Astrocyte of the spinal cord (primary cell): ENCODE results near the gene TRAF6.
"Not testable (repeated sequence)": the region's sequence is repeated elsewhere in the genome, so short reads cannot be mapped to it uniquely, and the experiment has no call there.

Experiments used
- DNase-seq: peaks from one replicate; pipeline ENCODE4 v3.0.0; 2011; ENCODE audit warnings: low read depth, low spot score
- H3K4me3 ChIP-seq: 2 replicates; pipeline ENCODE4 v1.5.1; 2011; ENCODE audit warnings: low read depth, mild to moderate bottlenecking, low read length, moderate library complexity
- CTCF ChIP-seq: IDR thresholded peaks from 2 replicates; pipeline ENCODE4 v1.5.1; 2012; ENCODE audit warnings: low read depth, mild to moderate bottlenecking, low read length, inconsistent platforms
- in situ Hi-C: cut with HindIII; loops from 2 replicates; pipeline ENCODE4 v1.10.0; 2017; ENCODE audit warnings: low sequenced_read_pairs

TRAF6 gene

GRCh38 chr11:36509694-36510593 lies at the start of gene TRAF6:
TSS of gene TRAF6 (minus strand) at chr11:36510272. CDS start at chr11:36501515, 8,757 bp downstream.
- peak within 1 kb of the TSS; percentile 71 for H3K4me3 ChIP-seq
- peak; percentile 83 for TF ChIP-seq CTCF
- in situ Hi-C loops = no loop called here
- peak; percentile 86 for DNase-seq

- TF ChIP-seq CTCF = no peak
- no peak overlapping the region for H3K4me3 ChIP-seq
- in situ Hi-C loops = no loop called here
- DNase-seq = no peak
These were observed 48.7 kb upstream of the TRAF6 start for GRCh38 chr11:36558571-36559413.

- in situ Hi-C loops = no loop called here
- H3K4me3 ChIP-seq = no peak overlapping the region
- DNase-seq = no peak
- no peak for TF ChIP-seq CTCF
These were observed 47.9 kb upstream of the TRAF6 start for GRCh38 chr11:36557991-36558390.

GRCh38 chr11:36557390-36557789 lies 47.3 kb upstream of the TRAF6 start:
- H3K4me3 ChIP-seq, DNase-seq, in situ Hi-C loops: not testable (repeated sequence)

- in situ Hi-C loops = no loop called here
- no peak for DNase-seq
- TF ChIP-seq CTCF = no peak
- H3K4me3 ChIP-seq = no peak overlapping the region
These were observed 40.5 kb upstream of the TRAF6 start for GRCh38 chr11:36550385-36551115.

GRCh38 chr11:36540998-36541397 lies 30.9 kb upstream of the TRAF6 start:
- peak; percentile 36 for TF ChIP-seq CTCF
- DNase-seq = peak; percentile 31
- H3K4me3 ChIP-seq = no peak overlapping the region
- in situ Hi-C loops = no loop called here
